WTC11 (cell line): ENCODE measurements around the gene CYP26A1. TPM values are rescaled to one million over a fixed set of nuclear protein-coding genes. Genes with fewer than 3 reads are reported as not detected.
A peak's percentile ranks its signal among the peaks of the same experiment; 100 is the strongest.

Source experiments
- ATAC-seq: fragments of 200-7000 bp; cut with Tn5 transposase; 2 replicates; pipeline ENCODE4 v1.10.0; 2021; ENCODE audit warnings: mild to moderate bottlenecking, moderate library complexity
- CTCF ChIA-PET: fragments of 300-600 bp; sonication (Branson Sonifier 250); formaldehyde crosslinking; loops from one replicate; lab custom pipeline; 2021; ENCODE audit warnings: antibody characterized with exemption; lab: Charles Lee
- POLR2A ChIA-PET: fragments of 350-600 bp; sonication (Branson Sonifier 250); formaldehyde crosslinking; loops from one replicate; lab custom pipeline; 2021; ENCODE audit warnings: antibody characterized with exemption; lab: Charles Lee
- DNase-seq: peaks from one replicate; pipeline ENCODE4 v3.0.0; 2021; ENCODE audit warnings: low spot score
- H3K27ac Mint-ChIP-seq: 2 replicates; pipeline ENCODE4 v1.8.0; 2021; ENCODE audit warnings: mixed read lengths
- H3K27me3 Mint-ChIP-seq: 2 replicates; pipeline ENCODE4 v1.8.0; 2021; ENCODE audit warnings: low read depth, mild to moderate bottlenecking, moderate library complexity, mixed read lengths
- H3K36me3 Mint-ChIP-seq: 2 replicates; pipeline ENCODE4 v1.8.0; 2021; ENCODE audit warnings: mixed read lengths
- H3K4me1 Mint-ChIP-seq: 2 replicates; pipeline ENCODE4 v1.8.0; 2022; ENCODE audit warnings: mixed read lengths
- H3K4me3 Mint-ChIP-seq: 2 replicates; pipeline ENCODE4 v1.8.0; 2021; ENCODE audit warnings: mild to moderate bottlenecking, moderate library complexity, mixed read lengths
- H3K9me3 Mint-ChIP-seq: 2 replicates; pipeline ENCODE4 v1.8.0; 2021; ENCODE audit warnings: mixed read lengths
- CREM ChIP-seq: sonication (generic); formaldehyde crosslinking; IDR thresholded peaks from 2 replicates; pipeline ENCODE4 v1.8.1; 2022; ENCODE audit warnings: mild to moderate bottlenecking, missing genetic modification reagents, moderate library complexity
- GABPB1 ChIP-seq: sonication (generic); formaldehyde crosslinking; IDR thresholded peaks from 2 replicates; pipeline ENCODE4 v1.8.1; 2023; ENCODE audit warnings: mild to moderate bottlenecking, missing genetic modification reagents
- IRF2 ChIP-seq: sonication (generic); formaldehyde crosslinking; IDR thresholded peaks from 2 replicates; pipeline ENCODE4 v1.8.0; 2022; ENCODE audit warnings: low read depth, missing genetic modification reagents, borderline replicate concordance
- MXD4 ChIP-seq: fragments of 250-450 bp; sonication (Bioruptor Pico); IDR thresholded peaks from 2 replicates; pipeline ENCODE4 v1.8.0; 2021; ENCODE audit warnings: mild to moderate bottlenecking, moderate library complexity, borderline replicate concordance
- TEAD4 ChIP-seq: sonication (generic); formaldehyde crosslinking; IDR thresholded peaks from 2 replicates; pipeline ENCODE4 v1.8.0; 2022; ENCODE audit warnings: mild to moderate bottlenecking, missing genetic modification reagents
- ZNF219 ChIP-seq: sonication (generic); formaldehyde crosslinking; IDR thresholded peaks from 2 replicates; pipeline ENCODE4 v1.8.0; 2023; ENCODE audit warnings: missing genetic modification reagents, mild to moderate bottlenecking, borderline replicate concordance
- total RNA-seq: library from RNA; stranded (reverse); gene quantifications from 3 replicates; pipeline ENCODE4 v1.2.3, GENCODE V29; 2021
- TF ChIP-seq, protein P1 (sequence below): sonication (generic); formaldehyde crosslinking; IDR thresholded peaks from 2 replicates; pipeline ENCODE4 v1.8.1; 2023; ENCODE audit warnings: mild to moderate bottlenecking, missing genetic modification reagents
- TF ChIP-seq, protein P2 (sequence below): sonication (generic); formaldehyde crosslinking; IDR thresholded peaks from 2 replicates; pipeline ENCODE4 v1.8.1; 2022; ENCODE audit warnings: mild to moderate bottlenecking, moderate library complexity, missing genetic modification reagents
- TF ChIP-seq, protein P3 (sequence below): sonication (generic); formaldehyde crosslinking; IDR thresholded peaks from 2 replicates; pipeline ENCODE4 v1.8.1; 2023; ENCODE audit warnings: mild to moderate bottlenecking, moderate library complexity, missing genetic modification reagents
- TF ChIP-seq, protein P4 (sequence below): sonication (generic); formaldehyde crosslinking; IDR thresholded peaks from 2 replicates; pipeline ENCODE4 v1.8.1; 2023; ENCODE audit warnings: mild to moderate bottlenecking, missing genetic modification reagents, borderline replicate concordance

Gene CYP26A1
- total RNA-seq, 1 experiment from 2014 or later: 3.4 TPM

DNA sequence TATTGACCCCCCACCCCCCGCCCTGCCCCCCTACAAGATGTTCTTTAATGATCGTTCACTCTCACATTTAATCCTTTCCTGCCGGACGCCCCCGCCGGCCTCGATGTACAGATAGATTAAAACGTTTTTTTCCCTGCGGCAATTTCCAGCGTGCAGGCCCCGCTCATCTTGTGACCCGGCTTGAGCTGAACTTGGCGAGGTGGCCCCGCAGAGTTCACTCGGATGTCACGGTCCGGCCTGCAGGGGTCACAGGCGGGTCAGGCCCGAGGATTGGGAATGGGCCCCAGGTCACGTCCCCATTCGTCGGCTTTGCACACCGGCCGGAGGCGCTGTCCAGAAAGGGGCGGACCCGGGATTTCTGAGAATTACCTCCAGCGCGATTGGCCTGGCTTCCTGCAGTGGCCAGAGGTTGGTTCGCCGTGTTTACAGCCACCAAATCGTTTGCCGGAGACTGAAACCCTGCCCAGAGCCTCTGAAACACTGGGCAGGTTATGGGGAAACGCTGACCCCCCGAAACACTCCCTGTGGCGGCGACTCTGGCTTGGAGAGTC, 1.9 kb upstream of the CYP26A1 start:
- Mint-ChIP-seq H3K27me3 (peaks cover 100% of the 10 kb centered on the region), H3K27ac (no peak overlapping the region), H3K4me1 (peaks cover 60% of the 10 kb centered on the region), H3K9me3 (no peaks in the 10 kb centered on the region), H3K4me3 (peak overlapping the region; percentile 89), H3K36me3 (peaks cover 3% of the 10 kb centered on the region; the same call in 1 of the 2 replicates)
- POLR2A ChIA-PET: no interaction called here
- ATAC-seq (peak; percentile 9), DNase-seq (peak; percentile 81)
- CTCF ChIA-PET: interaction anchor here (0.6 to 7.1 kb wide), 9 partner anchors 8 to 411 kb away, joined by 3 to 106 read pairs (median 8); partner anchors contain the start of genes CYP26C1 and MYOF
- TF ChIP-seq MXD4 (CRISPR knock-in tag) (no peak), GABPB1 (CRISPR knock-in tag) (0 out of 2 replicates have a peak, but pooled peaks have one; percentile 25), TEAD4 (CRISPR knock-in tag) (no peak), CREM (CRISPR knock-in tag) (0 out of 2 replicates have a peak, but pooled peaks have one; percentile 17), ZNF219 (no peak)
- TF ChIP-seq, protein P1, sequence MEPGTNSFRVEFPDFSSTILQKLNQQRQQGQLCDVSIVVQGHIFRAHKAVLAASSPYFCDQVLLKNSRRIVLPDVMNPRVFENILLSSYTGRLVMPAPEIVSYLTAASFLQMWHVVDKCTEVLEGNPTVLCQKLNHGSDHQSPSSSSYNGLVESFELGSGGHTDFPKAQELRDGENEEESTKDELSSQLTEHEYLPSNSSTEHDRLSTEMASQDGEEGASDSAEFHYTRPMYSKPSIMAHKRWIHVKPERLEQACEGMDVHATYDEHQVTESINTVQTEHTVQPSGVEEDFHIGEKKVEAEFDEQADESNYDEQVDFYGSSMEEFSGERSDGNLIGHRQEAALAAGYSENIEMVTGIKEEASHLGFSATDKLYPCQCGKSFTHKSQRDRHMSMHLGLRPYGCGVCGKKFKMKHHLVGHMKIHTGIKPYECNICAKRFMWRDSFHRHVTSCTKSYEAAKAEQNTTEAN (CRISPR knock-in tag): no peak
- TF ChIP-seq, protein P2, sequence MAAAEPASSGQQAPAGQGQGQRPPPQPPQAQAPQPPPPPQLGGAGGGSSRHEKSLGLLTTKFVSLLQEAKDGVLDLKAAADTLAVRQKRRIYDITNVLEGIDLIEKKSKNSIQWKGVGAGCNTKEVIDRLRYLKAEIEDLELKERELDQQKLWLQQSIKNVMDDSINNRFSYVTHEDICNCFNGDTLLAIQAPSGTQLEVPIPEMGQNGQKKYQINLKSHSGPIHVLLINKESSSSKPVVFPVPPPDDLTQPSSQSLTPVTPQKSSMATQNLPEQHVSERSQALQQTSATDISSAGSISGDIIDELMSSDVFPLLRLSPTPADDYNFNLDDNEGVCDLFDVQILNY (CRISPR knock-in tag): no peak

DNA sequence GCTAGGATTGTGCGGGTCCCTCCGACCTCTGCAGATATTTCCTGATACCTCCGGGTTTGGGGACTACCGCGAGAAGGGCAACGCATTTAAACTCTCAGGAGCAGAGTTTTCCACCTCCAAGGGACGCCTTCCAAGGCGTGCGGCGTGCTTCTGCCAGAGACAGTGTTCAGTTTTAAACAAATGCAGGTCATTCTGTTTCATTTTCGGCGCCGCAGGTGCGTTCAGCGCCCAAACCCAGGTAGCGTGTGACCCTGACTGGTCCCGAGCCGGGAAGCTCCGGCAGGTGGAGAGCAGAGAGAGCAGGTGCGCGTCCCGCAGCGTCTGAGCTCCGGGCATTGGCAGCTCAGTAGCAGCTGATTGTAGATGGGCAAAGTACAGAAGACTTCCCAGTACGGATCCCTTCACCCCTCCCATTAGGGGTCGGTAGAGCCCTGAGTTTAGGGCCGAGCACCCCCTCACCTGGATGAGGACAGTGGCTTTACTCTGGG, 1.4 kb upstream of the CYP26A1 start:
- Mint-ChIP-seq H3K9me3 (no peaks in the 10 kb centered on the region), H3K27ac (no peak overlapping the region), H3K27me3 (peaks cover 99% of the 10 kb centered on the region), H3K4me3 (peak overlapping the region; percentile 89), H3K4me1 (peaks cover 60% of the 10 kb centered on the region), H3K36me3 (peaks cover 3% of the 10 kb centered on the region; the same call in 1 of the 2 replicates)
- ATAC-seq (peak; percentile 5), DNase-seq (no peak)
- TF ChIP-seq, protein P3, sequence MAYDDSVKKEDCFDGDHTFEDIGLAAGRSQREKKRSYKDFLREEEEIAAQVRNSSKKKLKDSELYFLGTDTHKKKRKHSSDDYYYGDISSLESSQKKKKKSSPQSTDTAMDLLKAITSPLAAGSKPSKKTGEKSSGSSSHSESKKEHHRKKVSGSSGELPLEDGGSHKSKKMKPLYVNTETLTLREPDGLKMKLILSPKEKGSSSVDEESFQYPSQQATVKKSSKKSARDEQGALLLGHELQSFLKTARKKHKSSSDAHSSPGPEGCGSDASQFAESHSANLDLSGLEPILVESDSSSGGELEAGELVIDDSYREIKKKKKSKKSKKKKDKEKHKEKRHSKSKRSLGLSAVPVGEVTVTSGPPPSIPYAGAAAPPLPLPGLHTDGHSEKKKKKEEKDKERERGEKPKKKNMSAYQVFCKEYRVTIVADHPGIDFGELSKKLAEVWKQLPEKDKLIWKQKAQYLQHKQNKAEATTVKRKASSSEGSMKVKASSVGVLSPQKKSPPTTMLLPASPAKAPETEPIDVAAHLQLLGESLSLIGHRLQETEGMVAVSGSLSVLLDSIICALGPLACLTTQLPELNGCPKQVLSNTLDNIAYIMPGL (CRISPR knock-in tag): no peak
- TF ChIP-seq CREM (CRISPR knock-in tag): 0 out of 2 replicates have a peak, but pooled peaks have one; percentile 3
- POLR2A ChIA-PET: no interaction called here
- CTCF ChIA-PET: interaction anchor here (0.7 to 7.1 kb wide), 10 partner anchors 8 to 410 kb away, joined by 4 to 106 read pairs (median 8); partner anchors contain the start of genes CYP26C1 and MYOF

DNA sequence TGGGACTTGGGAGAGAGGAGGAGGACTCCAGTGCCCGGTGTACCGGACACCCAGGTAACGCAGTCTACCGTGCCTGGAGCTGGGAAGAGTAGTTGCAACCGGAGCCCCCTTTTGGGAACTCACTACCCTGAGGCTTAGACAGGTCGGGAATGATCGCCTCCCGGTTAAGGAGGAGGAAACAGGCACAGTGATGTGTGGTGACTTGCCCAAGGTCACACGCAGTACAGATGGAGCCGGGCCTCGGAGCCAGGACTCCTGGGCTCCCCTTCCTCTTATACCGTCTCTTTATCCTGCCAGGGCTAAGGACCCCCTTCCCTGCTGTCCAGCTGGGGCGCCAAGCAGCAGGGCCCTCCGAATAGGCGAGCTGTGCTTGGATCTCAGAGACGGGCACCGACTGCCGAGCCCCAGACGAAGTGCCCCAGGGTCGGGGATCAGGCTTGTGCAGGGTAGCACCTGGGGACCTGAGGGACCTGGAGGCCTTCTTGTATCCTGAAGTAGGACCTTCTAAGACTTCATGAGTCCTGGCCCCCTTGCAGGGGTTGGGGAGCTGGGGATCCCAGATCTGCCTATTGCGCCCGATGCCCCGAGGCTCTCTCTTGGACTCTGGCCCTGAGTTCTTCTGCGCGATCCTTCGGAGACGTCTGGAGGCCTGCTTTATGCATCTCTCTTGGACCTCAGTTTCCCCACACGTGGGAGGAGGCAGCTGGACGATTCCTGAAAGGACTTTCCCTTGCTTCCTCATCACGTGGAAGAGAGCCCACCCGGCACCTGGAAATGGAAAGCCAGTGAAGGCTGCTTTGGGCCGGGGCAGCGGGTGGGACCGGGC, 767 bp upstream of the CYP26A1 start:
- Mint-ChIP-seq H3K36me3 (peaks cover 3% of the 10 kb centered on the region; the same call in 1 of the 2 replicates), H3K9me3 (no peaks in the 10 kb centered on the region), H3K4me3 (peak overlapping the region; percentile 89), H3K27ac (no peak overlapping the region), H3K4me1 (peaks cover 54% of the 10 kb centered on the region), H3K27me3 (peaks cover 98% of the 10 kb centered on the region)
- TF ChIP-seq IRF2 (CRISPR knock-in tag): 0 out of 2 replicates have a peak, but pooled peaks have one; percentile 43
- TF ChIP-seq, protein P4, sequence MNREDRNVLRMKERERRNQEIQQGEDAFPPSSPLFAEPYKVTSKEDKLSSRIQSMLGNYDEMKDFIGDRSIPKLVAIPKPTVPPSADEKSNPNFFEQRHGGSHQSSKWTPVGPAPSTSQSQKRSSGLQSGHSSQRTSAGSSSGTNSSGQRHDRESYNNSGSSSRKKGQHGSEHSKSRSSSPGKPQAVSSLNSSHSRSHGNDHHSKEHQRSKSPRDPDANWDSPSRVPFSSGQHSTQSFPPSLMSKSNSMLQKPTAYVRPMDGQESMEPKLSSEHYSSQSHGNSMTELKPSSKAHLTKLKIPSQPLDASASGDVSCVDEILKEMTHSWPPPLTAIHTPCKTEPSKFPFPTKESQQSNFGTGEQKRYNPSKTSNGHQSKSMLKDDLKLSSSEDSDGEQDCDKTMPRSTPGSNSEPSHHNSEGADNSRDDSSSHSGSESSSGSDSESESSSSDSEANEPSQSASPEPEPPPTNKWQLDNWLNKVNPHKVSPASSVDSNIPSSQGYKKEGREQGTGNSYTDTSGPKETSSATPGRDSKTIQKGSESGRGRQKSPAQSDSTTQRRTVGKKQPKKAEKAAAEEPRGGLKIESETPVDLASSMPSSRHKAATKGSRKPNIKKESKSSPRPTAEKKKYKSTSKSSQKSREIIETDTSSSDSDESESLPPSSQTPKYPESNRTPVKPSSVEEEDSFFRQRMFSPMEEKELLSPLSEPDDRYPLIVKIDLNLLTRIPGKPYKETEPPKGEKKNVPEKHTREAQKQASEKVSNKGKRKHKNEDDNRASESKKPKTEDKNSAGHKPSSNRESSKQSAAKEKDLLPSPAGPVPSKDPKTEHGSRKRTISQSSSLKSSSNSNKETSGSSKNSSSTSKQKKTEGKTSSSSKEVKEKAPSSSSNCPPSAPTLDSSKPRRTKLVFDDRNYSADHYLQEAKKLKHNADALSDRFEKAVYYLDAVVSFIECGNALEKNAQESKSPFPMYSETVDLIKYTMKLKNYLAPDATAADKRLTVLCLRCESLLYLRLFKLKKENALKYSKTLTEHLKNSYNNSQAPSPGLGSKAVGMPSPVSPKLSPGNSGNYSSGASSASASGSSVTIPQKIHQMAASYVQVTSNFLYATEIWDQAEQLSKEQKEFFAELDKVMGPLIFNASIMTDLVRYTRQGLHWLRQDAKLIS: no peak
- ChIA-PET CTCF (interaction anchor here (0.7 to 7.1 kb wide), 13 partner anchors 9 to 409 kb away, joined by 3 to 106 read pairs (median 6); partner anchors contain the start of genes CYP26C1 and MYOF), POLR2A (interaction anchor here (1.1 to 1.3 kb wide), 2 partner anchors 9 to 13 kb away, joined by 3 to 4 read pairs; partner anchors contain the start of gene CYP26C1)
- DNase-seq (no peak), ATAC-seq (peak; percentile 0; the same call in 1 of the 2 replicates)
